NCI-H510A treated with DMSO at 0.1 percent for 48 hours (cell line): ENCODE data around the gene METAP2.

Source experiments
- DNase-seq: peaks from one replicate; lab custom pipeline; 2025; lab: John Stamatoyannopoulos, UW

Gene METAP2

GRCh38 chr12:95551305-95551704 lies 77.4 kb downstream of the METAP2 start, which contains the start of gene USP44:
TSS of gene USP44 (minus strand) at chr12:95551476. CDS start at chr12:95534256, 17,220 bp downstream.
- no peak for DNase-seq

GRCh38 chr12:95551913-95552516 lies 78.1 kb downstream of the METAP2 start:
- no peak for DNase-seq

DNA sequence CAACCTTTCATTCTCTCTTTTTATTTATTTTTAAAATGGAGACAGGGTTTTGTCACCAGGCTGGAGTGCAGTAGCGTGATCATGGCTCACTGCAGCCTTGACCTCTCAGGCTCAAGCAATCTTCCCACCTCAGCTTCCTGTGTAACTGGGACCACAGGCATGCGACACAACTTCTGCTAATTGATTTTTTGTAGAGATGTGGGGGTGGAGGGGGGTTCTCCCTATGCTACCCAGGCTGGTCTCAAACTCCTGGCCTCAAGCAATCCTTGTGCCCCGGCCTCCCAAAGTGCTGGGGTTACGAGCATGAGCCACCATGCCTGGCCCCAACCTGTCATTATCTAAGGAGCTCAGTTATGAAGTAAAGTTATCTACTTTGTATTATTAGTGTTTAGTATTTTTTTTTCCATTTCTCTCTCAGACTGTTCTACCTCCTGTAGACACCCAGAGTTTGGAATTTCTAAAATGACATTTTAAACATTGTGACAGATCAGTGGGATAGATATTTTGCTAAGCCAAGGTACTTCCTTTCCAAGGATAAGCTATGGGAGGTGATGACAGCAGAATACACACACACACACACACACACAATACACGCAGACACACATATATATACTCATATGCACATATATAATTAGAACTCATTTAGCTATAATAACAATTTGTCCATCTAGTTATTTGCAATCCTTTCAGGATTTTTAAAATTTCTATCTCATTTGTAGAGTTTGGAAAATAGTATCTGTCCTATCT lies 79.4 kb downstream of the METAP2 start:
- DNase-seq: no peak

GRCh38 chr12:95554532-95555071 lies 80.7 kb downstream of the METAP2 start:
- no peak for DNase-seq

DNA sequence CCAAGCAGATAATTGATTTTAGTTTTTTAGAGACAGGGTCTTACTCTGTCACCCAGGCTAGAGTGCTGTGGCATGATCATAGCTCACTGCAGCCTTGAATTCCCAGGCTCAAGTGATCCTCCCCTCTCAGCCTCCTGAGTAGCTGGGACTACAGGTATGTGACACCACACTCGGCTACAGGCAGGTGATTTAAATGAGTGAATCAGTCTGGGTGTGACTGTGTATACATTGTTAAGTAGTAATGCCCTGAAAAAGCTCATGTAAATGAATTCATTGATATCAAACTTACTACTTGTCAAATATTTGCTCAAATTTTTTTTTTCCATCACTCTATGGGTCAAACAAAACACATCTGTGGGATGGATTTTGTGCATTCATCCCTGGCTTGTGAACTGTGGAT lies 83.7 kb downstream of the METAP2 start:
- no peak for DNase-seq
